Upper lobe of left lung (tissue), 6 donors: ENCODE data around the gene MEPE. TPM values are rescaled to one million over a fixed set of nuclear protein-coding genes. Genes with fewer than 3 reads are reported as not detected.

Source experiments
- ATAC-seq, 2 donors: fragments of 200-7000 bp; cut with Tn5 transposase; one replicate each; pipeline ENCODE4 v1.9.1; 2022; ENCODE audit warnings: mild to moderate bottlenecking in 2 of 2, moderate library complexity in 2 of 2; ENCODE audit not compliant: low FRiP score in 2 of 2
- DNase-seq, 2 donors: peaks; one replicate each; pipeline ENCODE4 v3.0.0-alpha.2; 2019 to 2020
- H3K27ac ChIP-seq, 4 donors: fragments of 200-600 bp; sonication (generic); one replicate each; pipeline ENCODE4 v1.5.1; 2016 to 2019
- H3K27me3 ChIP-seq, 4 donors: fragments of 200-600 bp; sonication (generic); one replicate each; pipeline ENCODE4 v1.5.1; 2017 to 2019
- H3K36me3 ChIP-seq, 4 donors: fragments of 200-600 bp; sonication (generic); one replicate each; pipeline ENCODE4 v1.5.1; 2016 to 2019
- H3K4me1 ChIP-seq, 4 donors: fragments of 200-600 bp; sonication (generic); one replicate each; pipeline ENCODE4 v1.5.1; 2018 to 2019
- H3K4me3 ChIP-seq, 4 donors: fragments of 200-600 bp; sonication (generic); one replicate each; pipeline ENCODE4 v1.5.1; 2017 to 2019; ENCODE audit warnings: mild to moderate bottlenecking in 2 of 4, moderate library complexity in 1 of 4
- H3K9me3 ChIP-seq, 4 donors: fragments of 200-600 bp; sonication (generic); one replicate each; pipeline ENCODE4 v1.5.1; 2018 to 2019
- EP300 ChIP-seq, 4 donors: sonication (generic); formaldehyde crosslinking; IDR thresholded peaks; one replicate each; pipeline ENCODE4 v1.5.1; 2017; ENCODE audit warnings: antibody characterized with exemption in 4 of 4, control low read depth in 2 of 4
- POLR2A ChIP-seq, 4 donors: fragments of 450-650 bp; IDR thresholded peaks; one replicate each; pipeline ENCODE4 v1.5.1; 2016 to 2017; ENCODE audit warnings: antibody characterized with exemption in 4 of 4, mild to moderate bottlenecking in 2 of 4
- POLR2AphosphoS5 ChIP-seq, 2 donors: sonication (generic); formaldehyde crosslinking; IDR thresholded peaks; one replicate each; pipeline ENCODE4 v1.5.1; 2017; ENCODE audit warnings: antibody characterized with exemption in 2 of 2
- WGBS, 2 donors: methylation state at CpG; one replicate each; pipeline ENCODE4 v1.1.5; 2017 to 2018; 5-methylcytosine and 5-hydroxymethylcytosine counted together
- total RNA-seq, 6 donors: library from RNA; depleted of rRNA in 4 of 6; stranded (reverse); fragments of >200 nt in 4 of 6; gene quantifications; one replicate each; pipeline versions ENCODE4 v1.1.0 to v1.2.1, GENCODE V29; 2016 to 2021
- TF ChIP-seq, protein P1 (sequence below), 6 experiments: fragments of 450-650 bp in 4 of 6; fragments of 200-600 bp in 2 of 6; sonication (generic) in 2 of 6; IDR thresholded peaks; one replicate each; pipeline ENCODE4 v1.5.1; 2016 to 2019; ENCODE audit warnings: antibody characterized with exemption in 6 of 6
- donor health status: DM: no; HTN: no; CAD: no; lungs with moderate emphysema.
- donor health status: DM: no; HTN: yes; CAD: no; lungs with severe emphysema.

The MEPE gene
- total RNA-seq, 6 donors from 2014 or later: not detected

DNA sequence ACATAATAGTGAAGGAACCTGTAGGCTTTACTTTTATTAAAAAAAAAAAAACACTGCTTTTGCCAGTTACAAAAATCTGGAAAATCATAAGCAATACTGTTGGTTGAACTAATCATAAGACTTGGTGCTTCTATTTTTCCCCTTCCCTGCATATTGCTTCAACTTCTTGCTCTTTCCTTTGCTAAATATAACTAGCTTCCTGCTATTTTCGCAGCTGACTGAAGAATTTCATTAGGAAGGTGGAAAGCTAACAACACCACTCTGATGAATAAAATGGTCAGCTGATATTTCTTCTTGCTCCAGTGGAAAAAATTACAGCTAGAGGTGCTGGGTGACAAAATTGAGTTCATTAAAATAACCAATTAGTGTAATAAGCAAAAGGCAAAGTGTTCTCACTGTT, 39.3 kb downstream of the MEPE start:
- 41 to 57% methylated on average over 1 of the region's 1 CpG for WGBS, 2 donors

GRCh38 chr4:87875191-87875590, 42.4 kb downstream of the MEPE start:
- Histone ChIP-seq H3K4me3 (no peak overlapping the region), H3K27ac (no peak overlapping the region), H3K36me3 (no peaks in the 10 kb centered on the region), H3K27me3 (no peaks in the 10 kb centered on the region), H3K4me1 (no peaks in the 10 kb centered on the region), H3K9me3 (no peaks in the 10 kb centered on the region)
- ATAC-seq (no peak), DNase-seq (no peak)
- TF ChIP-seq EP300 (IDR thresholded peaks at IDR 0.05) (no peak), POLR2AphosphoS5 (IDR thresholded peaks at IDR 0.05) (no peak), POLR2A (IDR thresholded peaks at IDR 0.05) (no peak)
- TF ChIP-seq, protein P1, sequence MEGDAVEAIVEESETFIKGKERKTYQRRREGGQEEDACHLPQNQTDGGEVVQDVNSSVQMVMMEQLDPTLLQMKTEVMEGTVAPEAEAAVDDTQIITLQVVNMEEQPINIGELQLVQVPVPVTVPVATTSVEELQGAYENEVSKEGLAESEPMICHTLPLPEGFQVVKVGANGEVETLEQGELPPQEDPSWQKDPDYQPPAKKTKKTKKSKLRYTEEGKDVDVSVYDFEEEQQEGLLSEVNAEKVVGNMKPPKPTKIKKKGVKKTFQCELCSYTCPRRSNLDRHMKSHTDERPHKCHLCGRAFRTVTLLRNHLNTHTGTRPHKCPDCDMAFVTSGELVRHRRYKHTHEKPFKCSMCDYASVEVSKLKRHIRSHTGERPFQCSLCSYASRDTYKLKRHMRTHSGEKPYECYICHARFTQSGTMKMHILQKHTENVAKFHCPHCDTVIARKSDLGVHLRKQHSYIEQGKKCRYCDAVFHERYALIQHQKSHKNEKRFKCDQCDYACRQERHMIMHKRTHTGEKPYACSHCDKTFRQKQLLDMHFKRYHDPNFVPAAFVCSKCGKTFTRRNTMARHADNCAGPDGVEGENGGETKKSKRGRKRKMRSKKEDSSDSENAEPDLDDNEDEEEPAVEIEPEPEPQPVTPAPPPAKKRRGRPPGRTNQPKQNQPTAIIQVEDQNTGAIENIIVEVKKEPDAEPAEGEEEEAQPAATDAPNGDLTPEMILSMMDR (IDR thresholded peaks at IDR 0.05): no peak
- WGBS, 2 donors: 56 to 61% methylated on average over 2 of the region's 2 CpGs

More for the DNA sequence above, 39.3 kb downstream of the MEPE start:
- TF ChIP-seq, protein P1 (IDR thresholded peaks at IDR 0.05): no peak
- TF ChIP-seq POLR2A (IDR thresholded peaks at IDR 0.05) (no peak), POLR2AphosphoS5 (IDR thresholded peaks at IDR 0.05) (no peak), EP300 (IDR thresholded peaks at IDR 0.05) (no peak)
- Histone ChIP-seq H3K4me1 (no peaks in the 10 kb centered on the region), H3K9me3 (no peaks in the 10 kb centered on the region), H3K4me3 (no peak overlapping the region), H3K27ac (no peak overlapping the region), H3K36me3 (no peaks in the 10 kb centered on the region), H3K27me3 (no peaks in the 10 kb centered on the region)
- no peak for DNase-seq
- no peak for ATAC-seq

- no peaks in the 10 kb centered on the region for H3K27me3 ChIP-seq
These were observed 47.3 kb downstream of the MEPE start for GRCh38 chr4:87880106-87880505.

DNA sequence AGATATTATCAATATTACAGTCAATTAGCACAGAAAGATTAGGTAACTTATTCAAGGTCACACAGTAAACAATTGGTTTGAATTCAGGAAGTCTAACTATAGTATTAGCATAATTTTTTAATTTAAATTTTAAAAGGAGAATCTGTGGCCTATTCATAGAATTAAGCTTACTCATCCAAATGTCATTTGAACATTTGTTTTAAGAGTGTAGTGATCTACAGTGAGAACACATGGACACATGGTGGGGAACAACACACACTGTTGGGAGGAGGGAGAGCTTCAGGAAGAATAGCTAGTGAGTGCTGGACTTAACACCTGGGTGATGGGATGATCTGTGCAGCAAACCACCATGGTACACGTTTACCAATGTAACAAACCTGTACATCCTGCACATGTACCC, 48.3 kb downstream of the MEPE start:
- no peaks in the 10 kb centered on the region for H3K9me3 ChIP-seq
- DNase-seq (no peak), ATAC-seq (no peak)
- no peak overlapping the region for H3K4me3 ChIP-seq
- H3K27ac ChIP-seq: no peak overlapping the region
- WGBS, 2 donors: 70 to 77% methylated on average over 1 of the region's 1 CpG
- no peaks in the 10 kb centered on the region for H3K36me3 ChIP-seq
- H3K4me1 ChIP-seq: no peaks in the 10 kb centered on the region
- TF ChIP-seq EP300 (IDR thresholded peaks at IDR 0.05) (no peak), POLR2AphosphoS5 (IDR thresholded peaks at IDR 0.05) (no peak), POLR2A (IDR thresholded peaks at IDR 0.05) (no peak)
- TF ChIP-seq, protein P1 (IDR thresholded peaks at IDR 0.05): no peak
- no peaks in the 10 kb centered on the region for H3K27me3 ChIP-seq

More at GRCh38 chr4:87880106-87880505, 47.3 kb downstream of the MEPE start:
- H3K9me3 ChIP-seq: no peaks in the 10 kb centered on the region
- ATAC-seq (no peak), DNase-seq (no peak)
- TF ChIP-seq POLR2AphosphoS5 (IDR thresholded peaks at IDR 0.05): no peak
- TF ChIP-seq EP300 (IDR thresholded peaks at IDR 0.05): no peak
- TF ChIP-seq, protein P1 (IDR thresholded peaks at IDR 0.05): no peak
- no peak for TF ChIP-seq POLR2A (IDR thresholded peaks at IDR 0.05)
- no peaks in the 10 kb centered on the region for H3K36me3 ChIP-seq
- H3K27ac ChIP-seq: no peak overlapping the region
- H3K4me3 ChIP-seq: no peak overlapping the region
- WGBS, 2 donors: 38 to 60% methylated on average over 1 of the region's 1 CpG
- no peaks in the 10 kb centered on the region for H3K4me1 ChIP-seq

GRCh38 chr4:87882321-87882720, 49.6 kb downstream of the MEPE start:
- 54 to 71% methylated on average over 1 of the region's 1 CpG for WGBS, 2 donors
- Histone ChIP-seq H3K27ac (no peak overlapping the region), H3K9me3 (no peaks in the 10 kb centered on the region), H3K27me3 (no peaks in the 10 kb centered on the region), H3K4me1 (no peaks in the 10 kb centered on the region), H3K36me3 (no peaks in the 10 kb centered on the region), H3K4me3 (no peak overlapping the region)
- DNase-seq (no peak), ATAC-seq (no peak)
- TF ChIP-seq EP300 (IDR thresholded peaks at IDR 0.05): no peak
- TF ChIP-seq, protein P1 (IDR thresholded peaks at IDR 0.05): no peak
- no peak for TF ChIP-seq POLR2AphosphoS5 (IDR thresholded peaks at IDR 0.05)
- no peak for TF ChIP-seq POLR2A (IDR thresholded peaks at IDR 0.05)
